ENCODE data around the gene CPA1.

The CPA1 gene

DNA sequence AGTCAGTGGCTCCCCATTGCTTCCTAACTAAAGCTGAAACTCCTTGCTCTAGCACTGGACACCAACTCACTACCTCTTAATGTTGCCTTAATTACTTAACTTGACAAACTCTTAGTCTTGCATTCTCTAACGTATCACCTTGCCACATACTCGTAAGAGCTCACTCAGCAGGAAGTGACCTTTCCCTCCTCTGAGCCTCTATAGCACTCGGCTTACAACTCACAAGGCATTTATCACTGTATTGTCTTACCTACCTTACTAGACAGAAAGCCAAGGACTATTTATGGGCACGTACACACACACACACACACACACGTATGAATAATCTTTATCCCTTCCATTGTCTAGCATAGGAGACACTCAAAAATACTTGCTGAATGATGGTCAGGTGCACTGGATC, 39.4 kb downstream of the CPA1 start:
- Histone ChIP-seq H3K9me3 (ENCODE audit: control insufficient read depth, insufficient read depth, low read depth, low read length) (no peaks in the 10 kb centered on the region), H3K4me1 (ENCODE audit: control insufficient read depth, insufficient read depth, low read length) (no peaks in the 10 kb centered on the region), H3K27ac (ENCODE audit: extremely low read depth, low read depth, low read length) (no peak overlapping the region), H3K36me3 (ENCODE audit: control insufficient read depth in 2 of 2, insufficient read depth in 1 of 2, low read length in 2 of 2) (no peaks in the 10 kb centered on the region), H3K4me3 (ENCODE audit: low read depth, low read length) (no peak overlapping the region)
- ChIA-PET POLR2A (no interaction called here), CTCF (interaction anchor here (0.7 kb wide), 2 partner anchors 79 to 179 kb away, joined by 3 read pairs; no protein-coding TSS in a partner anchor)
- TF ChIP-seq ZBTB17 (tag by site-specific recombination; IDR thresholded peaks at IDR 0.05) (0 out of 2 replicates have a peak, but pooled peaks have one; percentile 17), ZNF23 (tag by site-specific recombination; IDR thresholded peaks at IDR 0.05; ENCODE audit: borderline replicate concordance) (no peak), ZNF292 (tag by site-specific recombination; IDR thresholded peaks at IDR 0.05; ENCODE audit: borderline replicate concordance, low read depth) (no peak), SP7 (tag by site-specific recombination; IDR thresholded peaks at IDR 0.05) (0 out of 2 replicates have a peak, but pooled peaks have one; percentile 22)

DNA sequence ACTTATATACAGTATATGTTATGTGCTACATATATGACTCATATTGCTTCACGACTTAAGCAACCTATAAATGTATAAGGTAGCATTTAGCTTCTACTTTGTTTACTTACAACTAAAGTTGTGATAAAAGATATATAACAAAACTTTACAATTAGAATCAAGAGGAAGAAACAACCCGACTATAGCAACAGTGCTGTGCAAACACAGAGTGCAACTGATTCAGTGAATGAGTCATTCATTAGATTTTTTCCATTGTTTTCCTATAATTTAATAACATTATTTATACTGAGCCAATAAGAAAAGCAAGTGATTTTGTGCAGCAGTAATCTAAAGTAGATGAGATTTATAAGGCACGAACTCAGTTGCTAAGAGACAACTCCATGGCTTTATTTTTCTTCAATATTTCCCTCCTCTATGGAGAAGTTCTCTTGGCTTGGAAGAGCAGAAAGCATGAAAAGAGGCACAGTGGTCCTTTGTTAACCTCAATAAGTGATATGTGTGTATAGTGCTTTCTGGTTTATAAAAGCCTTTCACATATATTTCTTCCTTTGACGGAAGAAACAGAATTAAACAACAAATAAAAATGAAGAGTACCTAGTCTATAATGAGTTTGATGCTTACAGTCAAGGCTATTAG, 40.8 kb downstream of the CPA1 start:
- Histone ChIP-seq H3K36me3 (ENCODE audit: control insufficient read depth in 2 of 2, insufficient read depth in 1 of 2, low read length in 2 of 2) (no peaks in the 10 kb centered on the region), H3K9me3 (ENCODE audit: control insufficient read depth, insufficient read depth, low read depth, low read length) (no peaks in the 10 kb centered on the region), H3K27ac (ENCODE audit: extremely low read depth, low read depth, low read length) (no peak overlapping the region), H3K4me1 (ENCODE audit: control insufficient read depth, insufficient read depth, low read length) (no peaks in the 10 kb centered on the region), H3K4me3 (ENCODE audit: low read depth, low read length) (no peak overlapping the region)
- POLR2A ChIA-PET, result interaction anchor here (0.5 kb wide), 1 partner anchor 351 kb away, joined by 5 read pairs; the partner anchor contains the start of gene KLHDC10
- TF ChIP-seq ZFP37 (tag by site-specific recombination; IDR thresholded peaks at IDR 0.05) (no peak), PRDM1 (tag by site-specific recombination; IDR thresholded peaks at IDR 0.05) (no peak), ZNF169 (tag by site-specific recombination; IDR thresholded peaks at IDR 0.05) (no peak), ZNF664 (tag by site-specific recombination; IDR thresholded peaks at IDR 0.05) (no peak), ZNF341 (tag by site-specific recombination; IDR thresholded peaks at IDR 0.05; ENCODE audit: low read depth) (no peak)
- TF ChIP-seq, protein P1, sequence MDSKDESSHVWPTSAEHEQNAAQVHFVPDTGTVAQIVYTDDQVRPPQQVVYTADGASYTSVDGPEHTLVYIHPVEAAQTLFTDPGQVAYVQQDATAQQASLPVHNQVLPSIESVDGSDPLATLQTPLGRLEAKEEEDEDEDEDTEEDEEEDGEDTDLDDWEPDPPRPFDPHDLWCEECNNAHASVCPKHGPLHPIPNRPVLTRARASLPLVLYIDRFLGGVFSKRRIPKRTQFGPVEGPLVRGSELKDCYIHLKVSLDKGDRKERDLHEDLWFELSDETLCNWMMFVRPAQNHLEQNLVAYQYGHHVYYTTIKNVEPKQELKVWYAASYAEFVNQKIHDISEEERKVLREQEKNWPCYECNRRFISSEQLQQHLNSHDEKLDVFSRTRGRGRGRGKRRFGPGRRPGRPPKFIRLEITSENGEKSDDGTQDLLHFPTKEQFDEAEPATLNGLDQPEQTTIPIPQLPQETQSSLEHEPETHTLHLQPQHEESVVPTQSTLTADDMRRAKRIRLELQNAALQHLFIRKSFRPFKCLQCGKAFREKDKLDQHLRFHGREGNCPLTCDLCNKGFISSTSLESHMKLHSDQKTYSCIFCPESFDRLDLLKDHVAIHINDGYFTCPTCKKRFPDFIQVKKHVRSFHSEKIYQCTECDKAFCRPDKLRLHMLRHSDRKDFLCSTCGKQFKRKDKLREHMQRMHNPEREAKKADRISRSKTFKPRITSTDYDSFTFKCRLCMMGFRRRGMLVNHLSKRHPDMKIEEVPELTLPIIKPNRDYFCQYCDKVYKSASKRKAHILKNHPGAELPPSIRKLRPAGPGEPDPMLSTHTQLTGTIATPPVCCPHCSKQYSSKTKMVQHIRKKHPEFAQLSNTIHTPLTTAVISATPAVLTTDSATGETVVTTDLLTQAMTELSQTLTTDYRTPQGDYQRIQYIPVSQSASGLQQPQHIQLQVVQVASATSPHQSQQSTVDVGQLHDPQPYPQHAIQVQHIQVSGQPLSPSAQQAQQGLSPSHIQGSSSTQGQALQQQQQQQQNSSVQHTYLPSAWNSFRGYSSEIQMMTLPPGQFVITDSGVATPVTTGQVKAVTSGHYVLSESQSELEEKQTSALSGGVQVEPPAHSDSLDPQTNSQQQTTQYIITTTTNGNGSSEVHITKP (tag by site-specific recombination; IDR thresholded peaks at IDR 0.05), result no peak
- TF ChIP-seq, protein P2, sequence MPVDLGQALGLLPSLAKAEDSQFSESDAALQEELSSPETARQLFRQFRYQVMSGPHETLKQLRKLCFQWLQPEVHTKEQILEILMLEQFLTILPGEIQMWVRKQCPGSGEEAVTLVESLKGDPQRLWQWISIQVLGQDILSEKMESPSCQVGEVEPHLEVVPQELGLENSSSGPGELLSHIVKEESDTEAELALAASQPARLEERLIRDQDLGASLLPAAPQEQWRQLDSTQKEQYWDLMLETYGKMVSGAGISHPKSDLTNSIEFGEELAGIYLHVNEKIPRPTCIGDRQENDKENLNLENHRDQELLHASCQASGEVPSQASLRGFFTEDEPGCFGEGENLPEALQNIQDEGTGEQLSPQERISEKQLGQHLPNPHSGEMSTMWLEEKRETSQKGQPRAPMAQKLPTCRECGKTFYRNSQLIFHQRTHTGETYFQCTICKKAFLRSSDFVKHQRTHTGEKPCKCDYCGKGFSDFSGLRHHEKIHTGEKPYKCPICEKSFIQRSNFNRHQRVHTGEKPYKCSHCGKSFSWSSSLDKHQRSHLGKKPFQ (tag by site-specific recombination; IDR thresholded peaks at IDR 0.05), result no peak
- TF ChIP-seq, protein P3, sequence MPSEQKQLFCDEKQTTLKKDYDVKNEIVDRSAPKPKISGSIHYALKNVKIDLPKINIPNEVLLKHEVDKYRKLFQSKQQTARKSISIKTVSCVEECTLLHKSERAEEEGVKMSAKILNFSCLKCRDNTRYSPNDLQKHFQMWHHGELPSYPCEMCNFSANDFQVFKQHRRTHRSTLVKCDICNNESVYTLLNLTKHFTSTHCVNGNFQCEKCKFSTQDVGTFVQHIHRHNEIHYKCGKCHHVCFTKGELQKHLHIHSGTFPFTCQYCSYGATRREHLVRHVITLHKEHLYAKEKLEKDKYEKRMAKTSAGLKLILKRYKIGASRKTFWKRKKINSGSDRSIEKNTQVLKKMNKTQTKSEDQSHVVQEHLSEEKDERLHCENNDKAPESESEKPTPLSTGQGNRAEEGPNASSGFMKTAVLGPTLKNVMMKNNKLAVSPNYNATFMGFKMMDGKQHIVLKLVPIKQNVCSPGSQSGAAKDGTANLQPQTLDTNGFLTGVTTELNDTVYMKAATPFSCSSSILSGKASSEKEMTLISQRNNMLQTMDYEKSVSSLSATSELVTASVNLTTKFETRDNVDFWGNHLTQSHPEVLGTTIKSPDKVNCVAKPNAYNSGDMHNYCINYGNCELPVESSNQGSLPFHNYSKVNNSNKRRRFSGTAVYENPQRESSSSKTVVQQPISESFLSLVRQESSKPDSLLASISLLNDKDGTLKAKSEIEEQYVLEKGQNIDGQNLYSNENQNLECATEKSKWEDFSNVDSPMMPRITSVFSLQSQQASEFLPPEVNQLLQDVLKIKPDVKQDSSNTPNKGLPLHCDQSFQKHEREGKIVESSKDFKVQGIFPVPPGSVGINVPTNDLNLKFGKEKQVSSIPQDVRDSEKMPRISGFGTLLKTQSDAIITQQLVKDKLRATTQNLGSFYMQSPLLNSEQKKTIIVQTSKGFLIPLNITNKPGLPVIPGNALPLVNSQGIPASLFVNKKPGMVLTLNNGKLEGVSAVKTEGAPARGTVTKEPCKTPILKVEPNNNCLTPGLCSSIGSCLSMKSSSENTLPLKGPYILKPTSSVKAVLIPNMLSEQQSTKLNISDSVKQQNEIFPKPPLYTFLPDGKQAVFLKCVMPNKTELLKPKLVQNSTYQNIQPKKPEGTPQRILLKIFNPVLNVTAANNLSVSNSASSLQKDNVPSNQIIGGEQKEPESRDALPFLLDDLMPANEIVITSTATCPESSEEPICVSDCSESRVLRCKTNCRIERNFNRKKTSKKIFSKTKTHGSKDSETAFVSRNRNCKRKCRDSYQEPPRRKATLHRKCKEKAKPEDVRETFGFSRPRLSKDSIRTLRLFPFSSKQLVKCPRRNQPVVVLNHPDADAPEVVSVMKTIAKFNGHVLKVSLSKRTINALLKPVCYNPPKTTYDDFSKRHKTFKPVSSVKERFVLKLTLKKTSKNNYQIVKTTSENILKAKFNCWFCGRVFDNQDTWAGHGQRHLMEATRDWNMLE (tag by site-specific recombination; conservative IDR thresholded peaks at IDR 0.05; ENCODE audit: low read depth), result no peak
- CTCF ChIA-PET, result no interaction called here

Measured in HEK293 (cell line).